ENCODE results near the gene FAM3A.

Gene FAM3A

GRCh38 chrX:154534526-154535322 lies 18.7 kb upstream of the FAM3A start:
- peak; percentile 63 for DNase-seq
- Histone ChIP-seq H3K36me3 (replicated peaks) (peaks cover 9% of the 10 kb centered on the region), H3K27me3 (replicated peaks) (no peaks in the 10 kb centered on the region), H3K27ac (no peak overlapping the region), H3K4me3 (ENCODE audit: low read depth, low read length) (no peak overlapping the region)
- in situ Hi-C loops (cut with HindIII; ENCODE audit: low pct_ligation_motif_present, low sequenced_read_pairs), result no loop called here
- peak; percentile 97 for TF ChIP-seq CTCF (IDR thresholded peaks at IDR 0.05; ENCODE audit: low read depth, low read length, missing control alignments)

- peaks cover 9% of the 10 kb centered on the region for H3K36me3 ChIP-seq (replicated peaks)
- H3K27me3 ChIP-seq (replicated peaks), result no peaks in the 10 kb centered on the region
- H3K4me3 ChIP-seq (ENCODE audit: low read depth, low read length), result no peak overlapping the region
- TF ChIP-seq CTCF (IDR thresholded peaks at IDR 0.05; ENCODE audit: low read depth, low read length, missing control alignments), result no peak
- no peak overlapping the region for H3K27ac ChIP-seq
- in situ Hi-C loops (cut with HindIII; ENCODE audit: low pct_ligation_motif_present, low sequenced_read_pairs), result no loop called here
- no peak for DNase-seq
These were observed 16.7 kb upstream of the FAM3A start for GRCh38 chrX:154532690-154533089.

DNA sequence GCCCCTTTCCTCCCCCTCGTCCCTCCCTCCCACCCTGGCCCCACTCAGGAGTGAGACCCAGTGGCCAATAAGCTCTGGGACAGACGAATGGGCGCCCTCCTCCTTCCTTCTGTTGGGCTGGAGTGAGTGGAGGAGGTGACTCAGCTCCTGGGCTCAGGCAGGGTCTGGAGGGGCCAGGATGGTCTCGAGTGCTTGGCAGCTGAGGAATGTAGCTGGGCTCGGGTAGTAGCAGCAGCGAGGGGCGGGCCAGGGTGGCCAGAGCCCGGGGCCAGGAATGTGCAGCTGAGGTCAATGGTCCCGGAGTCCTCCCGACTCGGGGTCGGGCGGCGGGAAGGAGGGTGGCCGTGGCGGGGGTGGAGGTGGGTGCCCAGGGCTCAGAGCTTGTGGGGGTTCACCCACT lies 15.6 kb upstream of the FAM3A start:
- TF ChIP-seq CTCF (IDR thresholded peaks at IDR 0.05; ENCODE audit: low read depth, low read length, missing control alignments), result no peak
- H3K27me3 ChIP-seq (replicated peaks), result no peaks in the 10 kb centered on the region
- H3K36me3 ChIP-seq (replicated peaks), result peaks cover 9% of the 10 kb centered on the region
- no peak overlapping the region for H3K4me3 ChIP-seq (ENCODE audit: low read depth, low read length)
- H3K27ac ChIP-seq, result no peak overlapping the region
- DNase-seq, result no peak
- in situ Hi-C loops (cut with HindIII; ENCODE audit: low pct_ligation_motif_present, low sequenced_read_pairs), result no loop called here

- peaks cover 9% of the 10 kb centered on the region for H3K36me3 ChIP-seq (replicated peaks)
- no peak overlapping the region for H3K4me3 ChIP-seq (ENCODE audit: low read depth, low read length)
- in situ Hi-C loops (cut with HindIII; ENCODE audit: low pct_ligation_motif_present, low sequenced_read_pairs), result no loop called here
- no peaks in the 10 kb centered on the region for H3K27me3 ChIP-seq (replicated peaks)
- no peak for DNase-seq
- H3K27ac ChIP-seq, result no peak overlapping the region
- no peak for TF ChIP-seq CTCF (IDR thresholded peaks at IDR 0.05; ENCODE audit: low read depth, low read length, missing control alignments)
These were observed 14.3 kb upstream of the FAM3A start for GRCh38 chrX:154530286-154530685.

- no peak for DNase-seq
- H3K27me3 ChIP-seq (replicated peaks), result no peaks in the 10 kb centered on the region
- no peak overlapping the region for H3K4me3 ChIP-seq (ENCODE audit: low read depth, low read length)
- TF ChIP-seq CTCF (IDR thresholded peaks at IDR 0.05; ENCODE audit: low read depth, low read length, missing control alignments), result no peak
- peaks cover 9% of the 10 kb centered on the region for H3K36me3 ChIP-seq (replicated peaks)
- no peak overlapping the region for H3K27ac ChIP-seq
- in situ Hi-C loops (cut with HindIII; ENCODE audit: low pct_ligation_motif_present, low sequenced_read_pairs), result no loop called here
These were observed 13.2 kb upstream of the FAM3A start for GRCh38 chrX:154529206-154529612.

All from brain microvascular endothelial cell (primary cell).